ENCODE results near the gene C1orf50. TPM values are rescaled to one million over a fixed set of nuclear protein-coding genes. Genes with fewer than 3 reads are reported as not detected.

C1orf50 gene
- total RNA-seq, 1 experiment from 2014 or later: 7.7 TPM

- no peak for TF ChIP-seq CTCF (IDR thresholded peaks at IDR 0.05; ENCODE audit: unreplicated experiment)
- no peak for DNase-seq
- Mint-ChIP-seq H3K4me1 (ENCODE audit: low read depth, unreplicated experiment) (no peaks in the 10 kb centered on the region), H3K9me3 (ENCODE audit: low read depth, unreplicated experiment) (no peaks in the 10 kb centered on the region), H3K36me3 (ENCODE audit: insufficient read depth, unreplicated experiment) (peaks cover 6% of the 10 kb centered on the region), H3K27ac (ENCODE audit: unreplicated experiment) (no peak overlapping the region), H3K4me3 (ENCODE audit: low read depth, unreplicated experiment) (no peak overlapping the region), H3K27me3 (ENCODE audit: unreplicated experiment) (peaks cover 16% of the 10 kb centered on the region)
- no TSS peak for BruUV-seq (replicated peaks)
- intact Hi-C loops (cut with micrococcal nuclease; ENCODE audit: unreplicated experiment): no loop called here
- CTCF ChIA-PET: no interaction called here
Measured at GRCh38 chr1:42741706-42742105, 25.3 kb upstream of the C1orf50 start.

- no TSS peak for BruUV-seq (replicated peaks)
- Mint-ChIP-seq H3K4me3 (ENCODE audit: low read depth, unreplicated experiment) (no peak overlapping the region), H3K9me3 (ENCODE audit: low read depth, unreplicated experiment) (no peaks in the 10 kb centered on the region), H3K27ac (ENCODE audit: unreplicated experiment) (no peak overlapping the region), H3K4me1 (ENCODE audit: low read depth, unreplicated experiment) (no peaks in the 10 kb centered on the region), H3K27me3 (ENCODE audit: unreplicated experiment) (peaks cover 16% of the 10 kb centered on the region), H3K36me3 (ENCODE audit: insufficient read depth, unreplicated experiment) (peaks cover 6% of the 10 kb centered on the region)
- CTCF ChIA-PET: no interaction called here
- no peak for DNase-seq
- no peak for TF ChIP-seq CTCF (IDR thresholded peaks at IDR 0.05; ENCODE audit: unreplicated experiment)
- intact Hi-C loops (cut with micrococcal nuclease; ENCODE audit: unreplicated experiment): no loop called here
Measured at GRCh38 chr1:42742141-42742540, 24.9 kb upstream of the C1orf50 start.

GRCh38 chr1:42742617-42743316, 24.3 kb upstream of the C1orf50 start:
- H3K4me3 Mint-ChIP-seq (ENCODE audit: low read depth, unreplicated experiment): no peak overlapping the region
- H3K27ac Mint-ChIP-seq (ENCODE audit: unreplicated experiment): no peak overlapping the region
- DNase-seq: no peak
- no peak for TF ChIP-seq CTCF (IDR thresholded peaks at IDR 0.05; ENCODE audit: unreplicated experiment)
- H3K4me1 Mint-ChIP-seq (ENCODE audit: low read depth, unreplicated experiment): no peaks in the 10 kb centered on the region
- peaks cover 16% of the 10 kb centered on the region for H3K27me3 Mint-ChIP-seq (ENCODE audit: unreplicated experiment)
- intact Hi-C loops (cut with micrococcal nuclease; ENCODE audit: unreplicated experiment): no loop called here
- H3K9me3 Mint-ChIP-seq (ENCODE audit: low read depth, unreplicated experiment): no peaks in the 10 kb centered on the region
- peaks cover 6% of the 10 kb centered on the region for H3K36me3 Mint-ChIP-seq (ENCODE audit: insufficient read depth, unreplicated experiment)
- no TSS peak for BruUV-seq (replicated peaks)
- CTCF ChIA-PET: no interaction called here

- peaks cover 16% of the 10 kb centered on the region for H3K27me3 Mint-ChIP-seq (ENCODE audit: unreplicated experiment)
- intact Hi-C loops (cut with micrococcal nuclease; ENCODE audit: unreplicated experiment): no loop called here
- H3K9me3 Mint-ChIP-seq (ENCODE audit: low read depth, unreplicated experiment): no peaks in the 10 kb centered on the region
- DNase-seq: no peak
- H3K4me3 Mint-ChIP-seq (ENCODE audit: low read depth, unreplicated experiment): no peak overlapping the region
- H3K27ac Mint-ChIP-seq (ENCODE audit: unreplicated experiment): no peak overlapping the region
- CTCF ChIA-PET: no interaction called here
- BruUV-seq (replicated peaks): no TSS peak
- H3K4me1 Mint-ChIP-seq (ENCODE audit: low read depth, unreplicated experiment): no peaks in the 10 kb centered on the region
- H3K36me3 Mint-ChIP-seq (ENCODE audit: insufficient read depth, unreplicated experiment): peaks cover 6% of the 10 kb centered on the region
- TF ChIP-seq CTCF (IDR thresholded peaks at IDR 0.05; ENCODE audit: unreplicated experiment): no peak
Measured at GRCh38 chr1:42743317-42744147, 23.5 kb upstream of the C1orf50 start.
